Spleen (tissue), 11 donors: ENCODE results near the gene TMEM140. TPM values are rescaled to one million over a fixed set of nuclear protein-coding genes. Genes with fewer than 3 reads are reported as not detected.
A peak's percentile ranks its signal among the peaks of the same experiment; 100 is the strongest.

Experiments used
- DNase-seq: peaks from one replicate; pipeline ENCODE4 v3.0.0-alpha.2; 2020
- H3K27ac ChIP-seq, 8 donors: fragments of 200-600 bp; sonication (generic) in 7 of 8; 1 replicate in 4 of 8; 2 replicates in 4 of 8; pipeline versions ENCODE4 v1.5.0 to v1.8.0; 2016 to 2021; ENCODE audit warnings: inconsistent platforms in 4 of 8, mild to moderate bottlenecking in 4 of 8, moderate library complexity in 1 of 8
- H3K27me3 ChIP-seq, 7 donors: fragments of 200-600 bp; sonication (generic) in 6 of 7; replicated peaks in 1 of 7; 1 replicate in 4 of 7; 2 replicates in 3 of 7; pipeline versions ENCODE4 v1.5.0 to v1.8.0; 2016 to 2021; ENCODE audit warnings: inconsistent platforms in 3 of 7, mild to moderate bottlenecking in 1 of 7
- H3K36me3 ChIP-seq, 6 donors: fragments of 200-600 bp; sonication (generic) in 5 of 6; 1 replicate in 4 of 6; 2 replicates in 2 of 6; pipeline versions ENCODE4 v1.5.0 to v1.8.0; 2016 to 2021; ENCODE audit warnings: inconsistent platforms in 2 of 6
- H3K4me1 ChIP-seq, 6 donors: fragments of 200-600 bp; sonication (generic) in 5 of 6; 1 replicate in 3 of 6; 2 replicates in 3 of 6; pipeline versions ENCODE4 v1.5.0 to v1.8.0; 2016 to 2021; ENCODE audit warnings: inconsistent platforms in 3 of 6
- H3K4me3 ChIP-seq, 8 donors: fragments of 200-600 bp; sonication (generic) in 7 of 8; 1 replicate in 4 of 8; 2 replicates in 4 of 8; pipeline versions ENCODE4 v1.5.0 to v1.8.0; 2016 to 2021; ENCODE audit warnings: inconsistent platforms in 4 of 8, mild to moderate bottlenecking in 4 of 8, moderate library complexity in 2 of 8
- H3K9me3 ChIP-seq, 8 donors: fragments of 200-600 bp; sonication (generic) in 7 of 8; 1 replicate in 4 of 8; 2 replicates in 4 of 8; pipeline versions ENCODE4 v1.5.0 to v1.8.0; 2016 to 2021; ENCODE audit warnings: inconsistent platforms in 4 of 8
- CTCF ChIP-seq, 11 experiments: fragments of 200-600 bp in 7 of 11; fragments of 450-650 bp in 4 of 11; sonication (generic) in 4 of 11; IDR thresholded peaks in 8 of 11; conservative IDR thresholded peaks in 3 of 11; 1 replicate in 7 of 11; 2 replicates in 4 of 11; pipeline versions ENCODE4 v1.4.0 to v1.8.0; 2016 to 2021; ENCODE audit warnings: antibody characterized with exemption in 11 of 11, inconsistent platforms in 4 of 11, mild to moderate bottlenecking in 1 of 11
- POLR2A ChIP-seq, 3 donors: fragments of 450-650 bp; IDR thresholded peaks; one replicate each; pipeline ENCODE4 v1.5.1; 2017; ENCODE audit warnings: antibody characterized with exemption in 3 of 3, mild to moderate bottlenecking in 1 of 3
- POLR2AphosphoS5 ChIP-seq, 3 donors: sonication (generic); formaldehyde crosslinking; IDR thresholded peaks; one replicate each; pipeline ENCODE4 v1.5.1; 2017; ENCODE audit warnings: antibody characterized with exemption in 3 of 3
- WGBS, 5 donors: extraction: QIAGEN DNeasy Blood & Tissue Kit in 3 of 5; methylation state at CpG; one replicate each; pipeline versions ENCODE4 v1.1.5 to v1.1.7; 2013 to 2018; 5-methylcytosine and 5-hydroxymethylcytosine counted together
- intact Hi-C: fragments of 100-400 bp; cut with DNase I; formaldehyde crosslinking; loops from one replicate; pipeline ENCODE4 v1.15.0; 2023; ENCODE audit warnings: low total_unique reads
- polyA plus RNA-seq, 3 donors: library from polyadenylated mRNA; stranded (reverse); fragments of 200-250 nt; gene quantifications; one replicate each; pipeline ENCODE4 v1.2.1, GENCODE V29; 2013
- total RNA-seq, 7 donors: library from RNA; depleted of rRNA in 3 of 7; stranded (reverse); fragments of >200 nt in 3 of 7; fragmentation: NEBNext Ultra II Directional in 4 of 7; extraction: Animal tissue kit (Norgen Biotek cat#: 25700) in 4 of 7; gene quantifications; one replicate each; pipeline versions ENCODE4 v1.1.0 to v1.2.1, GENCODE V29; 2016 to 2021
- donor health status: healthy with polysubstance abuse.
- donor health status: DM: no; HTN: no; CAD: no; lungs with moderate emphysema.
- donor health status: DM: no; HTN: no; CAD: no.
- donor health status: Bipolar disorder and iron deficiency.
- donor health status: healthy.
- donor health status: DM: no; HTN: no; CAD: no.
- donor health status: DM: yes; HTN: yes; CAD: no.

TMEM140 gene
- total and polyA plus RNA-seq, 10 donors = 7.0 to 76.1 (median 43.4) TPM

GRCh38 chr7:135151132-135151531 lies 3.3 kb downstream of the TMEM140 start:
- Histone ChIP-seq H3K36me3 (peaks cover 0 to 37% (median 0%) of the 10 kb centered on the region in 6 donors), H3K4me3 (peak overlapping the region in 3 of 8 donors; percentile 52 to 77 (median 54)), H3K27me3 (no peaks in the 10 kb centered on the region), H3K4me1 (peaks cover 38 to 83% (median 53%) of the 10 kb centered on the region in 6 donors), H3K9me3 (peaks cover 6 to 35% (median 32%) of the 10 kb centered on the region in 8 donors), H3K27ac (peak overlapping the region; percentile 69 to 99 (median 96))
- DNase-seq = no peak
- 50 to 74% (median 61%) methylated on average over 2 of the region's 2 CpGs for WGBS, 5 donors
- no peak for TF ChIP-seq POLR2A (IDR thresholded peaks at IDR 0.05)
- no peak for TF ChIP-seq CTCF (IDR thresholded peaks at IDR 0.05 in 8 of 11, conservative IDR thresholded peaks at IDR 0.05 in 3 of 11)
- no peak for TF ChIP-seq POLR2AphosphoS5 (IDR thresholded peaks at IDR 0.05)
- intact Hi-C loops = no loop called here

- no peak for TF ChIP-seq CTCF (IDR thresholded peaks at IDR 0.05 in 8 of 11, conservative IDR thresholded peaks at IDR 0.05 in 3 of 11)
- TF ChIP-seq POLR2AphosphoS5 (IDR thresholded peaks at IDR 0.05) = peak in 2 of 3 donors; percentile 31 to 87
- H3K27ac ChIP-seq = peak overlapping the region; percentile 69 to 99 (median 96)
- peaks cover 7 to 39% (median 36%) of the 10 kb centered on the region in 8 donors for H3K9me3 ChIP-seq
- no peaks in the 10 kb centered on the region for H3K27me3 ChIP-seq
- intact Hi-C loops = no loop called here
- peaks cover 0 to 41% (median 0%) of the 10 kb centered on the region in 6 donors for H3K36me3 ChIP-seq
- WGBS, 5 donors = 33 to 66% (median 38%) methylated on average over 6 of the region's 6 CpGs
- DNase-seq = no peak
- peak overlapping the region in 2 of 8 donors; percentile 54 to 77 for H3K4me3 ChIP-seq
- peaks cover 34 to 79% (median 49%) of the 10 kb centered on the region in 6 donors for H3K4me1 ChIP-seq
Measured at GRCh38 chr7:135151533-135151932, 3.7 kb downstream of the TMEM140 start.

- intact Hi-C loops = no loop called here
- H3K27ac ChIP-seq = peak overlapping the region; percentile 69 to 99 (median 96)
- H3K9me3 ChIP-seq = peaks cover 7 to 47% (median 44%) of the 10 kb centered on the region in 8 donors
- no peaks in the 10 kb centered on the region for H3K27me3 ChIP-seq
- H3K4me3 ChIP-seq = peak overlapping the region in 1 of 8 donors; percentile 77
- TF ChIP-seq CTCF (IDR thresholded peaks at IDR 0.05 in 8 of 11, conservative IDR thresholded peaks at IDR 0.05 in 3 of 11) = no peak
- no peak for TF ChIP-seq POLR2AphosphoS5 (IDR thresholded peaks at IDR 0.05)
- peaks cover 32 to 77% (median 44%) of the 10 kb centered on the region in 6 donors for H3K4me1 ChIP-seq
- no peak for DNase-seq
- H3K36me3 ChIP-seq = peaks cover 0 to 50% (median 0%) of the 10 kb centered on the region in 6 donors
- WGBS, 5 donors = 60 to 100% (median 95%) methylated on average over 1 of the region's 1 CpG
Measured at GRCh38 chr7:135152442-135152841, 4.6 kb downstream of the TMEM140 start.

GRCh38 chr7:135154734-135155133 lies 6.9 kb downstream of the TMEM140 start:
- TF ChIP-seq CTCF (IDR thresholded peaks at IDR 0.05 in 8 of 11, conservative IDR thresholded peaks at IDR 0.05 in 3 of 11) (no peak), POLR2AphosphoS5 (IDR thresholded peaks at IDR 0.05) (no peak), POLR2A (IDR thresholded peaks at IDR 0.05) (no peak)
- Histone ChIP-seq H3K4me1 (peaks cover 42 to 81% (median 56%) of the 10 kb centered on the region in 6 donors), H3K36me3 (peaks cover 0 to 61% (median 0%) of the 10 kb centered on the region in 6 donors), H3K4me3 (no peak overlapping the region), H3K27ac (no peak overlapping the region), H3K27me3 (no peaks in the 10 kb centered on the region), H3K9me3 (peaks cover 7 to 47% (median 45%) of the 10 kb centered on the region in 8 donors)
- 89 to 100% (median 98%) methylated on average over 1 of the region's 1 CpG for WGBS, 5 donors
- no peak for DNase-seq
- intact Hi-C loops = no loop called here
